HCT116 (cell line): ENCODE measurements around the gene AKR1A1. TPM values are rescaled to one million over a fixed set of nuclear protein-coding genes. Genes with fewer than 3 reads are reported as not detected.

Experiments
- ATAC-seq: fragments of 200-7000 bp; cut with Tn5 transposase; 2 replicates; pipeline ENCODE4 v1.9.1; 2020; ENCODE audit warnings: mild to moderate bottlenecking, moderate library complexity
- BruUV-seq: library from RNA; stranded (reverse); fragments of 400-500 nt; replicated peaks from 2 replicates; lab custom pipeline; 2021; lab: Mats Ljungman, UMichigan
- CTCF ChIA-PET: fragments of 300-600 bp; sonication (Branson Sonifier 250); formaldehyde crosslinking; loops from one replicate; lab custom pipeline; 2021; ENCODE audit warnings: antibody characterized with exemption; lab: Charles Lee
- POLR2A ChIA-PET: fragments of 300-600, 350-600 bp; sonication (Branson Sonifier 250); formaldehyde crosslinking; loops from one replicate; lab custom pipeline; 2021; ENCODE audit warnings: antibody characterized with exemption; lab: Charles Lee
- RAD21 ChIA-PET, 2 experiments: fragments of 300-600 bp; sonication (Branson Sonifier 250); formaldehyde crosslinking; loops; one replicate each; lab custom pipeline; 2023; ENCODE audit warnings: low total read pairs in 2 of 2; ENCODE audit not compliant: uncharacterized antibody in 2 of 2, unreplicated experiment in 2 of 2, low non-redundant PET in 1 of 2; lab: Charles Lee
- DNase-seq: peaks from one replicate; pipeline ENCODE4 v3.0.0-alpha.2; 2010; ENCODE audit warnings: low read depth, low spot score
- H2AFZ ChIP-seq: fragments of 200-600 bp; shearing (Covaris generic), sonication (generic); 2 replicates; pipeline ENCODE4 v1.6.1; 2017; ENCODE audit warnings: low read depth, mixed run types, mixed read lengths, antibody characterized with exemption, low read length; ENCODE audit not compliant: poor library complexity, severe bottlenecking
- H3K27ac ChIP-seq: 2 replicates; pipeline ENCODE4 v1.5.1; 2012; ENCODE audit warnings: low read depth, low read length
- H3K27me3 ChIP-seq: fragments of 200-600 bp; sonication (generic); 2 replicates; pipeline ENCODE4 v1.6.1; 2016; ENCODE audit warnings: mixed run types, low read length, mixed read lengths; ENCODE audit not compliant: insufficient read depth
- H3K36me3 ChIP-seq, 2 experiments: fragments of 200-500 bp in 1 of 2; fragments of 200-600 bp in 1 of 2; sonication (Bioruptor generic) in 1 of 2; sonication (generic) in 1 of 2; 2 replicates each; pipeline versions ENCODE4 v1.5.1 to v1.6.1; 2014 to 2016; ENCODE audit warnings: low read length in 2 of 2, inconsistent platforms in 1 of 2, mixed read lengths in 1 of 2, mixed run types in 1 of 2; ENCODE audit not compliant: insufficient read depth in 2 of 2, control insufficient read depth in 1 of 2
- H3K4me1 ChIP-seq, 2 experiments: fragments of 200-600 bp in 1 of 2; sonication (generic) in 1 of 2; 2 replicates each; pipeline versions ENCODE4 v1.5.1 to v1.6.1; 2012 to 2017; ENCODE audit warnings: low read length in 2 of 2, inconsistent platforms in 1 of 2, mild to moderate bottlenecking in 1 of 2, mixed read lengths in 1 of 2, mixed run types in 1 of 2, moderate library complexity in 1 of 2; ENCODE audit not compliant: insufficient read depth in 2 of 2, control insufficient read depth in 1 of 2
- H3K4me2 ChIP-seq: fragments of 200-600 bp; sonication (generic); 2 replicates; pipeline ENCODE4 v1.6.1; 2017; ENCODE audit warnings: mixed run types, low read length, mixed read lengths
- H3K4me3 ChIP-seq, 2 experiments: fragments of 200-600 bp in 1 of 2; sonication (generic) in 1 of 2; replicated peaks in 1 of 2; 2 replicates each; pipeline ENCODE4 v1.5.1; 2011 to 2016; ENCODE audit warnings: low read length in 2 of 2, control low read depth in 1 of 2, low read depth in 1 of 2, mild to moderate bottlenecking in 1 of 2, mixed read lengths in 1 of 2, mixed run types in 1 of 2
- H3K79me2 ChIP-seq: fragments of 200-600 bp; sonication (generic); 2 replicates; pipeline ENCODE4 v1.6.1; 2017; ENCODE audit warnings: mild to moderate bottlenecking, mixed run types, low read length, moderate library complexity, mixed read lengths; ENCODE audit not compliant: insufficient read depth
- H3K9ac ChIP-seq: fragments of 200-600 bp; sonication (generic); 2 replicates; pipeline ENCODE4 v1.6.1; 2016; ENCODE audit warnings: low read length, mixed read lengths
- H3K9me2 ChIP-seq: fragments of 200-600 bp; sonication (generic), shearing (Covaris generic); 2 replicates; pipeline ENCODE4 v1.6.1; 2017; ENCODE audit warnings: mixed run types, mild to moderate bottlenecking, moderate library complexity; ENCODE audit not compliant: insufficient read depth
- H3K9me3 ChIP-seq, 2 experiments: fragments of 200-500 bp in 1 of 2; fragments of 200-600 bp in 1 of 2; sonication (Bioruptor generic) in 1 of 2; sonication (generic) in 1 of 2; 2 replicates each; pipeline ENCODE4 v1.6.1; 2014 to 2017; ENCODE audit warnings: low read length in 2 of 2, mixed read lengths in 2 of 2, inconsistent platforms in 1 of 2, low read depth in 1 of 2, mild to moderate bottlenecking in 1 of 2, mixed run types in 1 of 2, moderate library complexity in 1 of 2; ENCODE audit not compliant: control insufficient read depth in 1 of 2, insufficient read depth in 1 of 2
- H4K20me1 ChIP-seq: fragments of 200-600 bp; sonication (generic), shearing (Covaris generic); 2 replicates; pipeline ENCODE4 v1.6.1; 2017; ENCODE audit warnings: mixed run types, mild to moderate bottlenecking, moderate library complexity; ENCODE audit not compliant: insufficient read depth
- CBX3 ChIP-seq: IDR thresholded peaks from 2 replicates; pipeline ENCODE4 v1.6.1; 2012; ENCODE audit warnings: low read depth
- CEBPB ChIP-seq: IDR thresholded peaks from 2 replicates; pipeline ENCODE4 v1.6.1; 2012; ENCODE audit warnings: low read depth
- ELF1 ChIP-seq: IDR thresholded peaks from 2 replicates; pipeline ENCODE4 v1.6.1; 2012; ENCODE audit warnings: low read depth, borderline replicate concordance
- EZH2 ChIP-seq: fragments of 200-600 bp; sonication (generic); IDR thresholded peaks from 2 replicates; pipeline ENCODE4 v1.6.1; 2017; ENCODE audit warnings: antibody characterized with exemption, mixed run types
- FOSL1 ChIP-seq: IDR thresholded peaks from 2 replicates; pipeline ENCODE4 v1.6.1; 2012; ENCODE audit warnings: low read depth
- JUND ChIP-seq: IDR thresholded peaks from 2 replicates; pipeline ENCODE4 v1.6.1; 2012
- POLR2AphosphoS5 ChIP-seq: IDR thresholded peaks from 2 replicates; pipeline ENCODE4 v1.6.1; 2011; ENCODE audit warnings: mild to moderate bottlenecking, low read depth, low read length, moderate library complexity
- SRF ChIP-seq: IDR thresholded peaks from 2 replicates; pipeline ENCODE4 v1.6.1; 2012; ENCODE audit warnings: low read depth
- TCF7L2 ChIP-seq: IDR thresholded peaks from 2 replicates; pipeline ENCODE4 v1.7.0; 2011; ENCODE audit warnings: borderline replicate concordance, inconsistent platforms; ENCODE audit not compliant: insufficient read depth, insufficient read length; ENCODE audit errors: extremely low read depth
- ZBTB33 ChIP-seq: IDR thresholded peaks from 2 replicates; pipeline ENCODE4 v1.6.1; 2011; ENCODE audit warnings: mild to moderate bottlenecking, low read length, moderate library complexity; ENCODE audit not compliant: insufficient replicate concordance; ENCODE audit errors: extremely low read depth
- intact Hi-C: fragments of 100-400 bp; cut with micrococcal nuclease; formaldehyde crosslinking; loops from 2 replicates; pipeline ENCODE4 v1.10.0; 2022
- total RNA-seq: library from RNA; stranded (reverse); gene quantifications from one replicate; pipeline ENCODE4 v1.2.1, GENCODE V29; 2021; ENCODE audit not compliant: unreplicated experiment
- TF ChIP-seq, protein P1 (sequence below), 3 experiments: fragments of 200-600 bp in 1 of 3; sonication (generic) in 1 of 3; IDR thresholded peaks in 2 of 3; conservative IDR thresholded peaks in 1 of 3; 2 replicates each; pipeline ENCODE4 v1.5.1; 2012 to 2017; ENCODE audit warnings: low read depth in 2 of 3, low read length in 2 of 3, antibody characterized with exemption in 1 of 3, borderline replicate concordance in 1 of 3, control low read depth in 1 of 3, mild to moderate bottlenecking in 1 of 3, mixed read lengths in 1 of 3, mixed run types in 1 of 3, moderate library complexity in 1 of 3; ENCODE audit not compliant: insufficient read depth in 1 of 3
- TF ChIP-seq, protein P2 (sequence below): IDR thresholded peaks from 2 replicates; pipeline ENCODE4 v1.6.1; 2012; ENCODE audit warnings: low read depth

Gene AKR1A1
- total RNA-seq, 1 experiment from 2014 or later, result 199 TPM

DNA sequence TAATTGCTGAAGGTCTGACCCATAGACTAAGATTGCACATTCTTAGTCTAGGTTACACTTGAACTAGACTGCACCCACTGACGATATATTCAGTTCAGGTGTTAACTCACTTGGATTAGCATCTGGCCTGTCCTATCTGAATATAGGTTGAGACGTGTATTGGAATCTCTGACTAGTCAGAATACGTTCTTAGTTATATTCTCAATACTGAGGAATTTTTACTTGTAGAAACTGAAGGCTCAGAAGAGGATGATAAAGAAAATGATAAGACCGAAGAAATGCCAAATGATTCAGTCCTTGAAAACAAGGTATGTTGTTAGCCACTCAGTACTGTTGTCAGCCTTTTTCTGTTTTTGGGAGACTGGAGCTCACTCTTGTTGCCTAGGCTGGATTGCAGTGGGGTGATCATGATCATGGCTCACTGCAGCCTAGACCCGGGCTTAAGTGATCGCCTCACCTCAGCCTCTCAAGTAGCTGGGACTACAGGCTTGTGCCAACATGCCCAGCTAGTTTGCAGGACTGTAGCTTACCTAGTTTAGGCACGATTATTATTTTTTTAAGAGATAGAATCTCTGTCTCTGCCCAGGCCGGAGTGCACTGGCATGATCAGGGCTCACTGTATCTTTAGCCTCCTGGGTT lies 62.4 kb downstream of the AKR1A1 start:
- H3K4me1 ChIP-seq, result no peaks in the 10 kb centered on the region
- H3K9ac ChIP-seq, result no peak overlapping the region
- BruUV-seq, result no TSS peak
- DNase-seq (no peak), ATAC-seq (no peak)
- peaks cover 54% of the 10 kb centered on the region for H3K79me2 ChIP-seq
- H3K27me3 ChIP-seq, result no peaks in the 10 kb centered on the region
- no peaks in the 10 kb centered on the region; the same call in 1 of the 2 replicates for H4K20me1 ChIP-seq
- peaks cover 40 to 72% of the 10 kb centered on the region in 2 experiments for H3K36me3 ChIP-seq
- H3K9me2 ChIP-seq, result no peaks in the 10 kb centered on the region
- intact Hi-C loops, result no loop called here
- H2AFZ ChIP-seq, result no peak overlapping the region
- H3K9me3 ChIP-seq, result no peaks in the 10 kb centered on the region
- RAD21 ChIA-PET, result no interaction called here
- no peak overlapping the region for H3K27ac ChIP-seq
- TF ChIP-seq CBX3, result no peak
- TF ChIP-seq EZH2, result no peak
- TF ChIP-seq POLR2AphosphoS5, result no peak
- TF ChIP-seq ZBTB33, result no peak
- no peak for TF ChIP-seq JUND
- TF ChIP-seq SRF, result no peak
- no peak for TF ChIP-seq TCF7L2
- TF ChIP-seq, protein P1, sequence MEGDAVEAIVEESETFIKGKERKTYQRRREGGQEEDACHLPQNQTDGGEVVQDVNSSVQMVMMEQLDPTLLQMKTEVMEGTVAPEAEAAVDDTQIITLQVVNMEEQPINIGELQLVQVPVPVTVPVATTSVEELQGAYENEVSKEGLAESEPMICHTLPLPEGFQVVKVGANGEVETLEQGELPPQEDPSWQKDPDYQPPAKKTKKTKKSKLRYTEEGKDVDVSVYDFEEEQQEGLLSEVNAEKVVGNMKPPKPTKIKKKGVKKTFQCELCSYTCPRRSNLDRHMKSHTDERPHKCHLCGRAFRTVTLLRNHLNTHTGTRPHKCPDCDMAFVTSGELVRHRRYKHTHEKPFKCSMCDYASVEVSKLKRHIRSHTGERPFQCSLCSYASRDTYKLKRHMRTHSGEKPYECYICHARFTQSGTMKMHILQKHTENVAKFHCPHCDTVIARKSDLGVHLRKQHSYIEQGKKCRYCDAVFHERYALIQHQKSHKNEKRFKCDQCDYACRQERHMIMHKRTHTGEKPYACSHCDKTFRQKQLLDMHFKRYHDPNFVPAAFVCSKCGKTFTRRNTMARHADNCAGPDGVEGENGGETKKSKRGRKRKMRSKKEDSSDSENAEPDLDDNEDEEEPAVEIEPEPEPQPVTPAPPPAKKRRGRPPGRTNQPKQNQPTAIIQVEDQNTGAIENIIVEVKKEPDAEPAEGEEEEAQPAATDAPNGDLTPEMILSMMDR (IDR thresholded peaks at IDR 0.05 in 2 of 3, conservative IDR thresholded peaks at IDR 0.05 in 1 of 3; ENCODE audit: borderline replicate concordance in 1 of 3, insufficient read depth in 1 of 3, low read depth in 2 of 3, low read length in 2 of 3), result no peak
- TF ChIP-seq, protein P2, sequence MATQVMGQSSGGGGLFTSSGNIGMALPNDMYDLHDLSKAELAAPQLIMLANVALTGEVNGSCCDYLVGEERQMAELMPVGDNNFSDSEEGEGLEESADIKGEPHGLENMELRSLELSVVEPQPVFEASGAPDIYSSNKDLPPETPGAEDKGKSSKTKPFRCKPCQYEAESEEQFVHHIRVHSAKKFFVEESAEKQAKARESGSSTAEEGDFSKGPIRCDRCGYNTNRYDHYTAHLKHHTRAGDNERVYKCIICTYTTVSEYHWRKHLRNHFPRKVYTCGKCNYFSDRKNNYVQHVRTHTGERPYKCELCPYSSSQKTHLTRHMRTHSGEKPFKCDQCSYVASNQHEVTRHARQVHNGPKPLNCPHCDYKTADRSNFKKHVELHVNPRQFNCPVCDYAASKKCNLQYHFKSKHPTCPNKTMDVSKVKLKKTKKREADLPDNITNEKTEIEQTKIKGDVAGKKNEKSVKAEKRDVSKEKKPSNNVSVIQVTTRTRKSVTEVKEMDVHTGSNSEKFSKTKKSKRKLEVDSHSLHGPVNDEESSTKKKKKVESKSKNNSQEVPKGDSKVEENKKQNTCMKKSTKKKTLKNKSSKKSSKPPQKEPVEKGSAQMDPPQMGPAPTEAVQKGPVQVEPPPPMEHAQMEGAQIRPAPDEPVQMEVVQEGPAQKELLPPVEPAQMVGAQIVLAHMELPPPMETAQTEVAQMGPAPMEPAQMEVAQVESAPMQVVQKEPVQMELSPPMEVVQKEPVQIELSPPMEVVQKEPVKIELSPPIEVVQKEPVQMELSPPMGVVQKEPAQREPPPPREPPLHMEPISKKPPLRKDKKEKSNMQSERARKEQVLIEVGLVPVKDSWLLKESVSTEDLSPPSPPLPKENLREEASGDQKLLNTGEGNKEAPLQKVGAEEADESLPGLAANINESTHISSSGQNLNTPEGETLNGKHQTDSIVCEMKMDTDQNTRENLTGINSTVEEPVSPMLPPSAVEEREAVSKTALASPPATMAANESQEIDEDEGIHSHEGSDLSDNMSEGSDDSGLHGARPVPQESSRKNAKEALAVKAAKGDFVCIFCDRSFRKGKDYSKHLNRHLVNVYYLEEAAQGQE, result no peak
- no peak for TF ChIP-seq CEBPB
- TF ChIP-seq ELF1, result no peak
- no peak for TF ChIP-seq FOSL1
- H3K4me2 ChIP-seq, result no peak overlapping the region
- CTCF ChIA-PET, result no interaction called here
- POLR2A ChIA-PET, result no interaction called here
- H3K4me3 ChIP-seq, result no peak overlapping the region
